H9 (cell line): ENCODE measurements around the gene TUBA8. TPM values are rescaled to one million over a fixed set of nuclear protein-coding genes. Genes with fewer than 3 reads are reported as not detected.

ENCODE experiments used
- DNase-seq: peaks from one replicate; pipeline ENCODE4 v3.0.0-alpha.2; 2017
- H2AFZ ChIP-seq: one replicate; pipeline ENCODE4 v1.6.1; 2013; ENCODE audit warnings: mild to moderate bottlenecking, low read length, control low read depth, moderate library complexity
- H2AK5ac ChIP-seq: 2 replicates; pipeline ENCODE4 v1.6.1; 2013; ENCODE audit warnings: low read length, control low read depth, mixed read lengths; ENCODE audit not compliant: insufficient read length
- H2BK120ac ChIP-seq: one replicate; pipeline ENCODE4 v1.6.1; 2013; ENCODE audit warnings: low read depth, mild to moderate bottlenecking, low read length, control low read depth, inconsistent platforms; ENCODE audit not compliant: poor library complexity, severe bottlenecking
- H2BK12ac ChIP-seq: 2 replicates; pipeline ENCODE4 v1.6.1; 2013; ENCODE audit warnings: low read length, control low read depth, mixed read lengths, low read depth; ENCODE audit not compliant: insufficient read length
- H2BK15ac ChIP-seq: 2 replicates; pipeline ENCODE4 v1.6.1; 2013; ENCODE audit warnings: low read depth, low read length, control low read depth
- H2BK20ac ChIP-seq: one replicate; pipeline ENCODE4 v1.6.1; 2013; ENCODE audit warnings: low read depth, mild to moderate bottlenecking, low read length, control low read depth, inconsistent platforms; ENCODE audit not compliant: poor library complexity, severe bottlenecking
- H2BK5ac ChIP-seq: 2 replicates; pipeline ENCODE4 v1.6.1; 2013; ENCODE audit warnings: low read length, control low read depth, mixed read lengths; ENCODE audit not compliant: insufficient read length
- H3K14ac ChIP-seq: 2 replicates; pipeline ENCODE4 v1.6.1; 2013; ENCODE audit warnings: low read length, control low read depth; ENCODE audit not compliant: insufficient read depth
- H3K18ac ChIP-seq: 2 replicates; pipeline ENCODE4 v1.6.1; 2013; ENCODE audit warnings: low read depth, mild to moderate bottlenecking, mixed read lengths, low read length, control low read depth; ENCODE audit not compliant: insufficient read length
- H3K23ac ChIP-seq: 2 replicates; pipeline ENCODE4 v1.6.1; 2013; ENCODE audit warnings: low read length, control low read depth, mixed read lengths, low read depth; ENCODE audit not compliant: insufficient read length
- H3K23me2 ChIP-seq: 2 replicates; pipeline ENCODE4 v1.6.1; 2013; ENCODE audit warnings: low read depth, mild to moderate bottlenecking, mixed read lengths, low read length, control low read depth; ENCODE audit not compliant: insufficient read length, poor library complexity, severe bottlenecking
- H3K27ac ChIP-seq: 2 replicates; pipeline ENCODE4 v1.5.1; 2013; ENCODE audit warnings: low read length, control low read depth, mixed read lengths, low read depth; ENCODE audit not compliant: insufficient read length
- H3K27me3 ChIP-seq: 2 replicates; pipeline ENCODE4 v1.6.1; 2013; ENCODE audit warnings: low read length, control low read depth, inconsistent platforms; ENCODE audit not compliant: insufficient read depth
- H3K4ac ChIP-seq: 2 replicates; pipeline ENCODE4 v1.6.1; 2013; ENCODE audit warnings: low read depth, mild to moderate bottlenecking, control low read depth, inconsistent platforms, low read length, moderate library complexity
- H3K4me1 ChIP-seq: 2 replicates; pipeline ENCODE4 v1.6.1; 2013; ENCODE audit warnings: low read length, control low read depth, inconsistent platforms; ENCODE audit not compliant: insufficient read depth
- H3K4me2 ChIP-seq: 2 replicates; pipeline ENCODE4 v1.6.1; 2013; ENCODE audit warnings: low read length, control low read depth, mixed read lengths; ENCODE audit not compliant: insufficient read length, insufficient read depth
- H3K56ac ChIP-seq: 2 replicates; pipeline ENCODE4 v1.6.1; 2013; ENCODE audit warnings: low read depth, mild to moderate bottlenecking, mixed read lengths, low read length, control low read depth; ENCODE audit not compliant: insufficient read length
- H3K79me1 ChIP-seq: 2 replicates; pipeline ENCODE4 v1.6.1; 2013; ENCODE audit warnings: low read depth, mild to moderate bottlenecking, moderate library complexity, low read length, control low read depth, inconsistent platforms; ENCODE audit not compliant: insufficient read depth, poor library complexity, severe bottlenecking
- H3K79me2 ChIP-seq: 2 replicates; pipeline ENCODE4 v1.6.1; 2013; ENCODE audit warnings: low read length, control low read depth, inconsistent platforms; ENCODE audit not compliant: insufficient read depth
- H3K9ac ChIP-seq: 2 replicates; pipeline ENCODE4 v1.6.1; 2013; ENCODE audit warnings: low read length, control low read depth, mixed read lengths; ENCODE audit not compliant: insufficient read length; ENCODE audit errors: extremely low read depth
- H3K9me3 ChIP-seq: one replicate; pipeline ENCODE4 v1.6.1; 2013; ENCODE audit warnings: low read depth, low read length, inconsistent platforms; ENCODE audit not compliant: control insufficient read depth
- H3T11ph ChIP-seq: one replicate; pipeline ENCODE4 v1.6.1; 2013; ENCODE audit warnings: mild to moderate bottlenecking, low read length, control low read depth, inconsistent platforms
- H4K20me1 ChIP-seq: one replicate; pipeline ENCODE4 v1.6.1; 2013; ENCODE audit not compliant: control insufficient read depth, insufficient read length, insufficient read depth
- H4K5ac ChIP-seq: 2 replicates; pipeline ENCODE4 v1.6.1; 2013; ENCODE audit warnings: low read depth, mild to moderate bottlenecking, mixed read lengths, low read length, control low read depth; ENCODE audit not compliant: insufficient read length
- H4K8ac ChIP-seq: replicated peaks from 2 replicates; pipeline ENCODE4 v1.6.1; 2013; ENCODE audit warnings: low read length, control low read depth, mixed read lengths, low read depth; ENCODE audit not compliant: insufficient read length
- H4K91ac ChIP-seq: 2 replicates; pipeline ENCODE4 v1.6.1; 2013; ENCODE audit warnings: low read depth, mild to moderate bottlenecking, moderate library complexity, mixed read lengths, low read length, control low read depth; ENCODE audit not compliant: insufficient read length
- H3K27ac Mint-ChIP-seq, 3 experiments: 2 replicates in 2 of 3; 3 replicates in 1 of 3; pipeline ENCODE4 v1.8.0; 2020 to 2021; ENCODE audit warnings: mixed read lengths in 3 of 3, mild to moderate bottlenecking in 1 of 3, moderate library complexity in 1 of 3
- H3K27me3 Mint-ChIP-seq: 2 replicates; pipeline ENCODE4 v1.8.0; 2021; ENCODE audit warnings: low read depth, mild to moderate bottlenecking, moderate library complexity, mixed read lengths
- H3K36me3 Mint-ChIP-seq, 3 experiments: 2 replicates in 2 of 3; 3 replicates in 1 of 3; pipeline ENCODE4 v1.8.0; 2020 to 2021; ENCODE audit warnings: low read depth in 3 of 3, mixed read lengths in 3 of 3; ENCODE audit not compliant: insufficient read depth in 1 of 3
- H3K4me1 Mint-ChIP-seq, 2 experiments: 2 replicates each; pipeline ENCODE4 v1.8.0; 2020; ENCODE audit warnings: mixed read lengths in 2 of 2
- H3K4me3 Mint-ChIP-seq, 2 experiments: 2 replicates in 1 of 2; 3 replicates in 1 of 2; pipeline ENCODE4 v1.8.0; 2020 to 2021; ENCODE audit warnings: mild to moderate bottlenecking in 2 of 2, mixed read lengths in 2 of 2, moderate library complexity in 1 of 2
- H3K9me3 Mint-ChIP-seq, 2 experiments: 2 replicates in 1 of 2; 3 replicates in 1 of 2; pipeline ENCODE4 v1.8.0; 2020; ENCODE audit warnings: mild to moderate bottlenecking in 2 of 2, mixed read lengths in 2 of 2, moderate library complexity in 1 of 2
- CTCF ChIP-seq: fragments of 200-600 bp; sonication (generic); conservative IDR thresholded peaks from 3 replicates; pipeline ENCODE4 v1.8.0; 2021; ENCODE audit warnings: antibody characterized with exemption, mild to moderate bottlenecking
- WGBS: extraction: QIAGEN DNeasy Blood & Tissue Kit; methylation state at CpG from one replicate; pipeline ENCODE4 v1.1.7; 2013; ENCODE audit warnings: missing lambda C conversion rate, low lambda C conversion rate, mixed read lengths; ENCODE audit not compliant: insufficient read length; ENCODE audit errors: extremely low coverage; 5-methylcytosine and 5-hydroxymethylcytosine counted together
- total RNA-seq: library from RNA; stranded (reverse); gene quantifications from 2 replicates; pipeline ENCODE4 v1.2.1, GENCODE V29; 2021

Gene TUBA8
- total RNA-seq, 1 experiment from 2014 or later: 2.0 TPM

GRCh38 chr22:18087350-18087855 lies 23.2 kb upstream of the TUBA8 start:
- no peaks in the 10 kb centered on the region for H3K27me3 Mint-ChIP-seq
- H4K8ac ChIP-seq: no peak overlapping the region
- no peaks in the 10 kb centered on the region for H3K79me1 ChIP-seq
- no peaks in the 10 kb centered on the region for H3K27me3 ChIP-seq
- no peak overlapping the region for H2BK15ac ChIP-seq
- H2AK5ac ChIP-seq: no peak overlapping the region
- no peaks in the 10 kb centered on the region for H3K9me3 ChIP-seq
- no peak overlapping the region for H3K56ac ChIP-seq
- peaks cover 47 to 88% (median 68%) of the 10 kb centered on the region in 3 experiments for H3K36me3 Mint-ChIP-seq
- no peak overlapping the region for H3K4me2 ChIP-seq
- H4K5ac ChIP-seq: no peak overlapping the region
- H3K4me3 Mint-ChIP-seq: no peak overlapping the region
- H3K4ac ChIP-seq: no peak overlapping the region
- H3K9me3 Mint-ChIP-seq: no peaks in the 10 kb centered on the region; a peak in 1 of 5 replicates
- no peak overlapping the region for H2BK20ac ChIP-seq
- H2AFZ ChIP-seq: no peak overlapping the region
- no peak overlapping the region for H3K9ac ChIP-seq
- H3K27ac Mint-ChIP-seq: no peak overlapping the region
- no peak for DNase-seq
- no peak for TF ChIP-seq CTCF
- H2BK5ac ChIP-seq: no peak overlapping the region
- no peaks in the 10 kb centered on the region for H4K20me1 ChIP-seq
- no peak overlapping the region for H3T11ph ChIP-seq
- no peak overlapping the region for H2BK12ac ChIP-seq
- H3K4me1 ChIP-seq: no peaks in the 10 kb centered on the region
- H3K23ac ChIP-seq: no peak overlapping the region
- H4K91ac ChIP-seq: no peak overlapping the region
- H2BK120ac ChIP-seq: no peak overlapping the region
- H3K14ac ChIP-seq: no peak overlapping the region
- no peaks in the 10 kb centered on the region for H3K79me2 ChIP-seq
- no peak overlapping the region for H3K27ac ChIP-seq
- no CpG with 5 or more reads among the region's 13 CpGs for WGBS
- H3K18ac ChIP-seq: no peak overlapping the region
- no peaks in the 10 kb centered on the region for H3K23me2 ChIP-seq
- H3K4me1 Mint-ChIP-seq: peaks cover 0 to 3% of the 10 kb centered on the region in 2 experiments; a peak in 2 of 4 replicates
